Tibial artery (tissue), 4 donors: ENCODE measurements around the gene CSMD2.

Experiments
- DNase-seq, 2 donors: peaks; one replicate each; pipeline ENCODE4 v3.0.0-alpha.2; 2019
- H3K27ac ChIP-seq, 2 donors: fragments of 200-600 bp; sonication (generic) in 1 of 2; 1 replicate in 1 of 2; 2 replicates in 1 of 2; pipeline ENCODE4 v1.5.1; 2018 to 2019; ENCODE audit warnings: mild to moderate bottlenecking in 1 of 2
- H3K27me3 ChIP-seq, 2 donors: fragments of 200-600 bp; sonication (generic) in 1 of 2; one replicate each; pipeline versions ENCODE4 v1.5.1 to v1.6.0; 2016 to 2019
- H3K36me3 ChIP-seq, 3 donors: fragments of 200-600 bp; sonication (generic) in 2 of 3; one replicate each; pipeline ENCODE4 v1.5.1; 2016 to 2019; ENCODE audit warnings: mild to moderate bottlenecking in 2 of 3
- H3K4me1 ChIP-seq, 4 donors: fragments of 200-600 bp; sonication (generic) in 2 of 4; 1 replicate in 3 of 4; 2 replicates in 1 of 4; pipeline ENCODE4 v1.5.1; 2016 to 2019
- H3K4me3 ChIP-seq, 2 donors: fragments of 200-600 bp; sonication (generic) in 1 of 2; 1 replicate in 1 of 2; 2 replicates in 1 of 2; pipeline ENCODE4 v1.5.1; 2018 to 2019; ENCODE audit warnings: mild to moderate bottlenecking in 2 of 2
- H3K9me3 ChIP-seq, 3 donors: fragments of 200-600 bp; sonication (generic) in 1 of 3; one replicate each; pipeline ENCODE4 v1.5.1; 2016 to 2019
- CTCF ChIP-seq, 2 experiments: fragments of 200-600 bp in 1 of 2; fragments of 450-650 bp in 1 of 2; IDR thresholded peaks; one replicate each; pipeline ENCODE4 v1.5.1; 2017 to 2019; ENCODE audit warnings: antibody characterized with exemption in 2 of 2, mild to moderate bottlenecking in 1 of 2, moderate library complexity in 1 of 2
- intact Hi-C: fragments of 100-400 bp; cut with DNase I; formaldehyde crosslinking; loops from one replicate; pipeline ENCODE4 v1.15.0; 2023; ENCODE audit warnings: low total_unique reads

CSMD2 gene

GRCh38 chr1:33866281-33866680 lies 298.7 kb downstream of the CSMD2 start:
- Histone ChIP-seq H3K9me3 (no peaks in the 10 kb centered on the region), H3K27me3 (peaks cover 0 to 8% of the 10 kb centered on the region in 2 donors), H3K36me3 (no peaks in the 10 kb centered on the region), H3K27ac (no peak overlapping the region), H3K4me1 (no peaks in the 10 kb centered on the region), H3K4me3 (no peak overlapping the region)
- TF ChIP-seq CTCF (IDR thresholded peaks at IDR 0.05): no peak
- no peak for DNase-seq
- intact Hi-C loops: no loop called here

DNA sequence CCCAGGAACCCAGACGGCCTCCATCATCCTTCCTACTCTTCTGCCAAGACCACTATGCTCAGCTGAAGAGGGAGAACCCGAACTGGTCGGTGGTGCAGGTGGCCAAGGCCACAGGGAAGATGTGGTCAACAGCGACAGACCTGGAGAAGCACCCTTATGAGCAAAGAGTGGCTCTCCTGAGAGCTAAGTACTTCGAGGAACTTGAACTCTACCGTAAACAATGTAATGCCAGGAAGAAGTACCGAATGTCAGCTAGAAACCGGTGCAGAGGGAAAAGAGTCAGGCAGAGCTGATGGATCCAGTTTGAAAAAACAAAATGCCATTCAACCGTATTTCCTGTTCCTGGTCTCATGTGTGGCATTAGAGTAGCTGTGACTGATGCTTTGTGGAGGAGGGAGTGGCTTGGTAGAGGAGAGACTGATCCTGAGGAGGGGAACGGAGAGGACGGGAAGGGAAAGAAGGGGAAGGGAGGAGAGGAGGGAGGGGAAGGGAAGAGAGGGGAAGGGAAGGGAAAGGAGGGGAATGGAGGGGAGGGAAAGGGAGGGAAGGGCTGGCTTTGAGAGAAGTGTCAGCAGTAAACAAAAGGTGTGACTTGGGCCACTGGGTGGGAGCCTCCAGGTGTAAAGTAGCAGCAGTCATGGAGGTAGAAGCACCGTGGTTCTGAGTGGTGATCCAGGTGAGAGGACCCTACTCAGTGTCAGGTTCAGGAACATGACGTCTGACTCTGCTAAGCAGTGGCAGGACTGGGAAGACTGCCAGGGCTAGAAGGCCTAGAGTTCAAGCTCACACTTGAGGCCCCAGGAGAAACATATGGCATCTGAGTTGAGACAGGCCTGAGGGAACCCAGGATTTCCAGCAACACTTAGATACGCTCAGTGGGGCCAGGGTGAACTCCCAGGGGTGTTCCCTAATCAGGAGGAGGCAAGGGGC lies 300.3 kb downstream of the CSMD2 start:
- Histone ChIP-seq H3K4me3 (no peak overlapping the region), H3K27me3 (peaks cover 0 to 8% of the 10 kb centered on the region in 2 donors), H3K4me1 (no peaks in the 10 kb centered on the region), H3K27ac (no peak overlapping the region), H3K36me3 (no peaks in the 10 kb centered on the region), H3K9me3 (no peaks in the 10 kb centered on the region)
- no peak for DNase-seq
- no peak for TF ChIP-seq CTCF (IDR thresholded peaks at IDR 0.05)
- intact Hi-C loops: no loop called here

- Histone ChIP-seq H3K36me3 (no peaks in the 10 kb centered on the region), H3K9me3 (no peaks in the 10 kb centered on the region), H3K4me1 (no peaks in the 10 kb centered on the region), H3K27me3 (peaks cover 0 to 8% of the 10 kb centered on the region in 2 donors), H3K4me3 (no peak within 1 kb of the TSS), H3K27ac (no peak within 1 kb of the TSS)
- intact Hi-C loops: no loop called here
- no peak for DNase-seq
- no peak for TF ChIP-seq CTCF (IDR thresholded peaks at IDR 0.05)
Observed at GRCh38 chr1:33863779-33864178, 301.3 kb downstream of the CSMD2 start, which contains the start of gene HMGB4. Gene HMGB4 (plus strand): TSS chr1:33864079. CDS start chr1:33864192, 113 bp downstream.

GRCh38 chr1:33860671-33861070 lies 304.4 kb downstream of the CSMD2 start:
- intact Hi-C loops: no loop called here
- no peak for DNase-seq
- no peak overlapping the region for H3K27ac ChIP-seq
- no peak overlapping the region for H3K4me3 ChIP-seq
- no peaks in the 10 kb centered on the region for H3K4me1 ChIP-seq
- TF ChIP-seq CTCF (IDR thresholded peaks at IDR 0.05): no peak
- no peaks in the 10 kb centered on the region for H3K9me3 ChIP-seq
- no peaks in the 10 kb centered on the region for H3K36me3 ChIP-seq
- peaks cover 0 to 11% of the 10 kb centered on the region in 2 donors for H3K27me3 ChIP-seq

DNA sequence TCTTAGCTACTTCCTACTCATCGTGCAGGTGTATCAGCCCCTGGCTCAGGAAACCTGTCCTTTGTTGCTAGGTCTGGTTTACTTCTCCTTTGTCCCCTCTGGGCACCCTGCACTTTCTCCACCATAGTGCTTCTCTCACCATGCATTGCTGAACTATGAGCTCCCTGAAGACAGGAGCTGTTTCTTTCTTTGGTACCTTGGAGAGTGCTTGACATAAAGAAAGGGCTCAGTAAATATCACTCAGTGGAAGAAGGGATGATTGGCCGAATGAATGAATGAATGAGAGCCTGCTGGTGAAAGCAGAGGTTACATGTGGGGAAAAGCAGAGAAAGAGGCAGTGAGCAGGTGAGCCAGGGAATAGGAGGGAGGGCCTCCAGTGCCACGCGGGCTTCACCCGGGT lies 310.9 kb downstream of the CSMD2 start:
- Histone ChIP-seq H3K36me3 (no peaks in the 10 kb centered on the region), H3K27ac (no peak overlapping the region), H3K4me1 (no peaks in the 10 kb centered on the region), H3K4me3 (no peak overlapping the region), H3K9me3 (no peaks in the 10 kb centered on the region), H3K27me3 (peaks cover 0 to 3% of the 10 kb centered on the region in 2 donors)
- intact Hi-C loops: no loop called here
- no peak for DNase-seq
- TF ChIP-seq CTCF (IDR thresholded peaks at IDR 0.05): no peak
